SU-DHL-6 (cell line): Measurements from ENCODE around the gene CA12.

Source experiments
- H2AFZ ChIP-seq: fragments of 200-600 bp; sonication (generic); 2 replicates; pipeline ENCODE4 v1.6.1; 2014; ENCODE audit warnings: low read depth, mild to moderate bottlenecking, moderate library complexity, mixed read lengths, antibody characterized with exemption, low read length; ENCODE audit not compliant: severe bottlenecking
- H3F3A ChIP-seq: fragments of 200-600 bp; shearing (Covaris generic); 2 replicates; pipeline ENCODE4 v1.6.0; 2016; ENCODE audit warnings: antibody characterized with exemption, mild to moderate bottlenecking; ENCODE audit not compliant: insufficient read depth
- H3K27ac ChIP-seq: fragments of 200-600 bp; sonication (generic); 2 replicates; pipeline ENCODE4 v1.5.1; 2016; ENCODE audit warnings: low read depth, mild to moderate bottlenecking, low read length, moderate library complexity, mixed read lengths
- H3K27me3 ChIP-seq: fragments of 200-600 bp; sonication (generic), shearing (Covaris generic); 2 replicates; pipeline ENCODE4 v1.6.0; 2014; ENCODE audit warnings: mild to moderate bottlenecking, low read length
- H3K36me3 ChIP-seq: fragments of 200-600 bp; sonication (generic); 2 replicates; pipeline ENCODE4 v1.6.1; 2014; ENCODE audit warnings: mild to moderate bottlenecking, low read length, mixed read lengths
- H3K4me2 ChIP-seq: fragments of 300-600, 200-600 bp; shearing (Covaris generic), sonication (generic); 2 replicates; pipeline ENCODE4 v1.6.0; 2014; ENCODE audit warnings: low read length, low read depth, mild to moderate bottlenecking; ENCODE audit not compliant: poor library complexity, severe bottlenecking
- H3K4me3 ChIP-seq: fragments of 200-600 bp; sonication (generic); 2 replicates; pipeline ENCODE4 v1.5.1; 2014; ENCODE audit warnings: antibody characterized with exemption, low read length, mild to moderate bottlenecking, mixed read lengths; ENCODE audit not compliant: insufficient read depth, poor library complexity, severe bottlenecking
- H3K79me2 ChIP-seq: fragments of 200-600 bp; sonication (generic); 2 replicates; pipeline ENCODE4 v1.6.1; 2014; ENCODE audit warnings: mild to moderate bottlenecking, low read length, moderate library complexity; ENCODE audit not compliant: insufficient read depth
- H3K9ac ChIP-seq: fragments of 200-600 bp; sonication (generic); 2 replicates; pipeline ENCODE4 v1.7.0; 2014; ENCODE audit warnings: mild to moderate bottlenecking, low read length
- H3K9me2 ChIP-seq: fragments of 200-600 bp; sonication (generic); replicated peaks from 2 replicates; pipeline ENCODE4 v1.6.1; 2014; ENCODE audit warnings: low read length; ENCODE audit not compliant: insufficient read depth
- H3K9me3 ChIP-seq: fragments of 200-600 bp; sonication (generic); 2 replicates; pipeline ENCODE4 v1.6.1; 2014; ENCODE audit warnings: low read length, mixed read lengths; ENCODE audit not compliant: insufficient read depth
- H4K20me1 ChIP-seq: fragments of 200-600 bp; sonication (generic); 2 replicates; pipeline ENCODE4 v1.6.1; 2014; ENCODE audit warnings: low read depth, mild to moderate bottlenecking, antibody characterized with exemption, low read length, moderate library complexity, mixed read lengths
- EZH2phosphoT487 ChIP-seq: fragments of 200-600 bp; sonication (generic), shearing (Covaris generic); conservative IDR thresholded peaks from 2 replicates; pipeline ENCODE4 v1.6.1; 2018; ENCODE audit warnings: mild to moderate bottlenecking, antibody characterized with exemption, low read length, moderate library complexity, mixed read lengths
- TF ChIP-seq, protein P1 (sequence below): fragments of 200-600 bp; sonication (generic); IDR thresholded peaks from one replicate; pipeline ENCODE4 v1.5.1; 2017; ENCODE audit warnings: antibody characterized with exemption, mild to moderate bottlenecking, low read length, moderate library complexity; ENCODE audit not compliant: insufficient read depth, poor library complexity, severe bottlenecking

CA12 gene

DNA sequence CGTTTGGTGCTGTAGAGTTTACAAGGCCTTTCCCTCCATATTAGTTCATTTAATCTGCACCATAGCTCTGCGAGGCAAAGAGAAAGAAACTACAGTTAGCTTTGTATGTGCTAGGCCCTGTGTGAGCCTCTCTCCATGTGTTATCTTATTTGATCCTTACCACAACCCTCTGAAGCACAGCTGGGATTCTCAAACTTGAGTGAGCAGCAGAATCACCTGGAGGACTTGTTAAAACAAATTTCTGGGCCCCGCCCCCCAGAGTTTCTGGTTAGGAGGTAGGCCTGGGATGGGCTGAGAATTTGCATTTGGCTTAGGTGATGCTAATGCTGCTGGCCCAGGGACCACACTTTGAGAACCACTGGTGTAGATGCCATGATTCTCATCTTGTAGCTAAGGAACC, 12.3 kb downstream of the CA12 start:
- no peak for TF ChIP-seq EZH2phosphoT487
- TF ChIP-seq, protein P1, sequence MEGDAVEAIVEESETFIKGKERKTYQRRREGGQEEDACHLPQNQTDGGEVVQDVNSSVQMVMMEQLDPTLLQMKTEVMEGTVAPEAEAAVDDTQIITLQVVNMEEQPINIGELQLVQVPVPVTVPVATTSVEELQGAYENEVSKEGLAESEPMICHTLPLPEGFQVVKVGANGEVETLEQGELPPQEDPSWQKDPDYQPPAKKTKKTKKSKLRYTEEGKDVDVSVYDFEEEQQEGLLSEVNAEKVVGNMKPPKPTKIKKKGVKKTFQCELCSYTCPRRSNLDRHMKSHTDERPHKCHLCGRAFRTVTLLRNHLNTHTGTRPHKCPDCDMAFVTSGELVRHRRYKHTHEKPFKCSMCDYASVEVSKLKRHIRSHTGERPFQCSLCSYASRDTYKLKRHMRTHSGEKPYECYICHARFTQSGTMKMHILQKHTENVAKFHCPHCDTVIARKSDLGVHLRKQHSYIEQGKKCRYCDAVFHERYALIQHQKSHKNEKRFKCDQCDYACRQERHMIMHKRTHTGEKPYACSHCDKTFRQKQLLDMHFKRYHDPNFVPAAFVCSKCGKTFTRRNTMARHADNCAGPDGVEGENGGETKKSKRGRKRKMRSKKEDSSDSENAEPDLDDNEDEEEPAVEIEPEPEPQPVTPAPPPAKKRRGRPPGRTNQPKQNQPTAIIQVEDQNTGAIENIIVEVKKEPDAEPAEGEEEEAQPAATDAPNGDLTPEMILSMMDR, result no peak
- Histone ChIP-seq H3F3A (no peaks in the 10 kb centered on the region), H3K9ac (no peak overlapping the region), H3K4me2 (no peak overlapping the region), H3K4me3 (no peak overlapping the region), H3K36me3 (no peaks in the 10 kb centered on the region), H4K20me1 (no peaks in the 10 kb centered on the region), H3K27ac (no peak overlapping the region), H2AFZ (no peak overlapping the region), H3K79me2 (no peaks in the 10 kb centered on the region), H3K9me2 (no peaks in the 10 kb centered on the region), H3K9me3 (no peaks in the 10 kb centered on the region), H3K27me3 (no peaks in the 10 kb centered on the region)

DNA sequence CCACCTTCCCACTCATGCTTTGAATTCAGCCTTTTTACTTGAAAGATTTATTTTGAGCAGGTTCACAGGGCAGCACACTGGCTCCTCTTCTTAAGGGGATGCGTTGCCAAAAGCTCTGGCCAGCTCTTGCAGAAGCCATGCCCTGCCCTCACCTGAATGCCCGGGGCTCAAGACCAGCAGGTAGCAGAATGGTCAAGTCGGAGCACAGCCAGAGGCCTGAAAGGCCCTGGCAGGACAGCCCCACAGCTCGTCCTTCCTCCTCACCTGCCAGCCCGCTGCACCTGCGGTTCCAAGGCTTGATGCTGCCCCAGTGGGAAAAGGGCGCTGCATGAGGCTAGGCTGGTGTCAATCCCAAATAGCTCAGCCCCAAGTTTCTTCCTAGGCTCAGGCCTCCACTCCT, 13.1 kb downstream of the CA12 start:
- H3K27ac ChIP-seq, result no peak overlapping the region
- H4K20me1 ChIP-seq, result no peaks in the 10 kb centered on the region
- no peaks in the 10 kb centered on the region for H3F3A ChIP-seq
- H3K4me3 ChIP-seq, result no peak overlapping the region
- H3K36me3 ChIP-seq, result no peaks in the 10 kb centered on the region
- no peaks in the 10 kb centered on the region for H3K9me2 ChIP-seq
- no peaks in the 10 kb centered on the region for H3K79me2 ChIP-seq
- H2AFZ ChIP-seq, result no peak overlapping the region
- no peaks in the 10 kb centered on the region for H3K9me3 ChIP-seq
- H3K4me2 ChIP-seq, result no peak overlapping the region
- no peak overlapping the region for H3K9ac ChIP-seq
- TF ChIP-seq, protein P1, result no peak
- TF ChIP-seq EZH2phosphoT487, result no peak
- no peaks in the 10 kb centered on the region for H3K27me3 ChIP-seq

- H3F3A ChIP-seq, result no peaks in the 10 kb centered on the region
- TF ChIP-seq EZH2phosphoT487, result no peak
- TF ChIP-seq, protein P1, result no peak
- no peaks in the 10 kb centered on the region for H3K27me3 ChIP-seq
- H3K79me2 ChIP-seq, result no peaks in the 10 kb centered on the region
- H3K9me2 ChIP-seq, result no peaks in the 10 kb centered on the region
- no peaks in the 10 kb centered on the region for H4K20me1 ChIP-seq
- H3K9me3 ChIP-seq, result no peaks in the 10 kb centered on the region
- H3K36me3 ChIP-seq, result no peaks in the 10 kb centered on the region
- H2AFZ ChIP-seq, result no peak overlapping the region
- H3K27ac ChIP-seq, result no peak overlapping the region
- no peak overlapping the region for H3K9ac ChIP-seq
- H3K4me3 ChIP-seq, result no peak overlapping the region
- no peak overlapping the region for H3K4me2 ChIP-seq
These were observed 13.7 kb downstream of the CA12 start for GRCh38 chr15:63367900-63368299.
